ENCODE results near the gene SV2A.

DNA sequence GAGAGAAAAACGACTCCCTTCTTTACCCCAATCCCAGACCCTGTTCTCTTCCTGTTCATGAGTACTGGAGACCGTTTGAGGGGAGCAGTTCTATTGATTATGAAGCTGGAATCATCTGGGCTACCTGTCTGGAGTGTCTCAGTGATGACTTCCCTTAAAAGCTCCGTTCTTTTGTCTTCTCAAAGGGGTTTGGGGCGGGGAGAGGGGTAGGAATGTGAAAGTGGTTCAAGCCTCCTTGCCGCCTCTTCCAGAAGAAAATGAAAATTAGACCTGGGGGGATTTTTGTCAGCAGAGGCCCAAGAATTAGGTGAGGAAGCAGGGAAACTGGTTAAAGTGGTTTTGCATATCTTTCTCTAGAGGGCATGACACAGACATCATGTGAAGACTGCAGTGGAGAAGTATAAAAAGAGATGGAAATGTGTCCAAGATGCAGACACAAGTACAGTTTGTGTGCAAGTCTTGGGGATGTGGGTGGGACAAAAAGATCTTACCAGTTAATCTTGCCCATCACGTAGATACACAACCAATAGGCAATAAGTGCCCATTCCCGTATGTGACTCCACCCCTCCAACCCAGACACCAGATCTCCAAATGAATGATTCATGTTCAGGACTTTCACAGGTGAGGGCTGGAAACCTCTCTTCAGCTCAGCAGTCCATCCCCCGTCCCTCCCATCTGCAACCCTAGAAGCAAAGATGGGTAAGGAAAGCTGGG lies 19.5 kb upstream of the SV2A start:
- TF ChIP-seq, protein P1, sequence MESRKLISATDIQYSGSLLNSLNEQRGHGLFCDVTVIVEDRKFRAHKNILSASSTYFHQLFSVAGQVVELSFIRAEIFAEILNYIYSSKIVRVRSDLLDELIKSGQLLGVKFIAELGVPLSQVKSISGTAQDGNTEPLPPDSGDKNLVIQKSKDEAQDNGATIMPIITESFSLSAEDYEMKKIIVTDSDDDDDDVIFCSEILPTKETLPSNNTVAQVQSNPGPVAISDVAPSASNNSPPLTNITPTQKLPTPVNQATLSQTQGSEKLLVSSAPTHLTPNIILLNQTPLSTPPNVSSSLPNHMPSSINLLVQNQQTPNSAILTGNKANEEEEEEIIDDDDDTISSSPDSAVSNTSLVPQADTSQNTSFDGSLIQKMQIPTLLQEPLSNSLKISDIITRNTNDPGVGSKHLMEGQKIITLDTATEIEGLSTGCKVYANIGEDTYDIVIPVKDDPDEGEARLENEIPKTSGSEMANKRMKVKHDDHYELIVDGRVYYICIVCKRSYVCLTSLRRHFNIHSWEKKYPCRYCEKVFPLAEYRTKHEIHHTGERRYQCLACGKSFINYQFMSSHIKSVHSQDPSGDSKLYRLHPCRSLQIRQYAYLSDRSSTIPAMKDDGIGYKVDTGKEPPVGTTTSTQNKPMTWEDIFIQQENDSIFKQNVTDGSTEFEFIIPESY (IDR thresholded peaks at IDR 0.05) = no peak
- TF ChIP-seq, protein P2, sequence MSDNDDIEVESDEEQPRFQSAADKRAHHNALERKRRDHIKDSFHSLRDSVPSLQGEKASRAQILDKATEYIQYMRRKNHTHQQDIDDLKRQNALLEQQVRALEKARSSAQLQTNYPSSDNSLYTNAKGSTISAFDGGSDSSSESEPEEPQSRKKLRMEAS (IDR thresholded peaks at IDR 0.05) = no peak
- TF ChIP-seq, protein P3, sequence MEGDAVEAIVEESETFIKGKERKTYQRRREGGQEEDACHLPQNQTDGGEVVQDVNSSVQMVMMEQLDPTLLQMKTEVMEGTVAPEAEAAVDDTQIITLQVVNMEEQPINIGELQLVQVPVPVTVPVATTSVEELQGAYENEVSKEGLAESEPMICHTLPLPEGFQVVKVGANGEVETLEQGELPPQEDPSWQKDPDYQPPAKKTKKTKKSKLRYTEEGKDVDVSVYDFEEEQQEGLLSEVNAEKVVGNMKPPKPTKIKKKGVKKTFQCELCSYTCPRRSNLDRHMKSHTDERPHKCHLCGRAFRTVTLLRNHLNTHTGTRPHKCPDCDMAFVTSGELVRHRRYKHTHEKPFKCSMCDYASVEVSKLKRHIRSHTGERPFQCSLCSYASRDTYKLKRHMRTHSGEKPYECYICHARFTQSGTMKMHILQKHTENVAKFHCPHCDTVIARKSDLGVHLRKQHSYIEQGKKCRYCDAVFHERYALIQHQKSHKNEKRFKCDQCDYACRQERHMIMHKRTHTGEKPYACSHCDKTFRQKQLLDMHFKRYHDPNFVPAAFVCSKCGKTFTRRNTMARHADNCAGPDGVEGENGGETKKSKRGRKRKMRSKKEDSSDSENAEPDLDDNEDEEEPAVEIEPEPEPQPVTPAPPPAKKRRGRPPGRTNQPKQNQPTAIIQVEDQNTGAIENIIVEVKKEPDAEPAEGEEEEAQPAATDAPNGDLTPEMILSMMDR (IDR thresholded peaks at IDR 0.05; ENCODE audit: low read depth, low read length, missing input control) = no peak
- TF ChIP-seq EGR1 (IDR thresholded peaks at IDR 0.05; ENCODE audit: low read depth in 2 of 2) (no peak), FOXA1 (IDR thresholded peaks at IDR 0.05) (no peak), TAF1 (conservative IDR thresholded peaks at IDR 0.05) (no peak), YY1 (IDR thresholded peaks at IDR 0.05) (no peak)
- TF ChIP-seq, protein P4, sequence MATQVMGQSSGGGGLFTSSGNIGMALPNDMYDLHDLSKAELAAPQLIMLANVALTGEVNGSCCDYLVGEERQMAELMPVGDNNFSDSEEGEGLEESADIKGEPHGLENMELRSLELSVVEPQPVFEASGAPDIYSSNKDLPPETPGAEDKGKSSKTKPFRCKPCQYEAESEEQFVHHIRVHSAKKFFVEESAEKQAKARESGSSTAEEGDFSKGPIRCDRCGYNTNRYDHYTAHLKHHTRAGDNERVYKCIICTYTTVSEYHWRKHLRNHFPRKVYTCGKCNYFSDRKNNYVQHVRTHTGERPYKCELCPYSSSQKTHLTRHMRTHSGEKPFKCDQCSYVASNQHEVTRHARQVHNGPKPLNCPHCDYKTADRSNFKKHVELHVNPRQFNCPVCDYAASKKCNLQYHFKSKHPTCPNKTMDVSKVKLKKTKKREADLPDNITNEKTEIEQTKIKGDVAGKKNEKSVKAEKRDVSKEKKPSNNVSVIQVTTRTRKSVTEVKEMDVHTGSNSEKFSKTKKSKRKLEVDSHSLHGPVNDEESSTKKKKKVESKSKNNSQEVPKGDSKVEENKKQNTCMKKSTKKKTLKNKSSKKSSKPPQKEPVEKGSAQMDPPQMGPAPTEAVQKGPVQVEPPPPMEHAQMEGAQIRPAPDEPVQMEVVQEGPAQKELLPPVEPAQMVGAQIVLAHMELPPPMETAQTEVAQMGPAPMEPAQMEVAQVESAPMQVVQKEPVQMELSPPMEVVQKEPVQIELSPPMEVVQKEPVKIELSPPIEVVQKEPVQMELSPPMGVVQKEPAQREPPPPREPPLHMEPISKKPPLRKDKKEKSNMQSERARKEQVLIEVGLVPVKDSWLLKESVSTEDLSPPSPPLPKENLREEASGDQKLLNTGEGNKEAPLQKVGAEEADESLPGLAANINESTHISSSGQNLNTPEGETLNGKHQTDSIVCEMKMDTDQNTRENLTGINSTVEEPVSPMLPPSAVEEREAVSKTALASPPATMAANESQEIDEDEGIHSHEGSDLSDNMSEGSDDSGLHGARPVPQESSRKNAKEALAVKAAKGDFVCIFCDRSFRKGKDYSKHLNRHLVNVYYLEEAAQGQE (IDR thresholded peaks at IDR 0.05) = no peak

Measured in liver (tissue), 3 donors.